Measurements from ENCODE around the gene TUBG1. TPM values are rescaled to one million over a fixed set of nuclear protein-coding genes. Genes with fewer than 3 reads are reported as not detected.
A peak's percentile ranks its signal among the peaks of the same experiment; 100 is the strongest.

The TUBG1 gene
- total and polyA plus RNA-seq, 9 of the 15 experiments (the other 6 are each of a cell fraction or from before 2014, with no cell fraction given), result 33.1 to 147 (median 66.0) TPM

- TF ChIP-seq HEY1 (CRISPR knock-in tag; IDR thresholded peaks at IDR 0.05; ENCODE audit: borderline replicate concordance) (no peak), ZFX (CRISPR knock-in tag; IDR thresholded peaks at IDR 0.05) (no peak), SAP30 (IDR thresholded peaks at IDR 0.05; ENCODE audit: borderline replicate concordance, insufficient read depth, low read depth, low read length, poor library complexity, severe bottlenecking) (no peak), ZBTB40 (IDR thresholded peaks at IDR 0.05) (no peak), ZBTB40 (CRISPR knock-in tag; IDR thresholded peaks at IDR 0.05) (no peak), ELK3 (CRISPR knock-in tag; IDR thresholded peaks at IDR 0.05) (no peak), NR2C2 (CRISPR knock-in tag; IDR thresholded peaks at IDR 0.05) (no peak), NR2C2 (tag; IDR thresholded peaks at IDR 0.05) (no peak), ZSCAN29 (IDR thresholded peaks at IDR 0.05) (no peak), ELF4 (CRISPR knock-in tag; IDR thresholded peaks at IDR 0.05) (0 out of 2 replicates have a peak, but pooled peaks have one; percentile 32), ILF3 (IDR thresholded peaks at IDR 0.05; ENCODE audit: borderline replicate concordance) (no peak; the same call in 1 of the 2 replicates), ZNF395 (CRISPR knock-in tag; IDR thresholded peaks at IDR 0.05) (peak; percentile 45; the same call in 1 of the 2 replicates), SMAD1 (IDR thresholded peaks at IDR 0.05; ENCODE audit: low read depth, low read length, partially characterized antibody) (no peak), ID3 (CRISPR knock-in tag; IDR thresholded peaks at IDR 0.05) (no peak), ID3 (tag; IDR thresholded peaks at IDR 0.05) (no peak)
Measured at GRCh38 chr17:42566215-42566882, 43.1 kb upstream of the TUBG1 start (continued).
